Measurements from ENCODE around the gene ACOT11.
"Not testable (repeated sequence)": the region's sequence is repeated elsewhere in the genome, so short reads cannot be mapped to it uniquely, and the experiment has no call there.

ACOT11 gene

GRCh38 chr1:54611621-54612020 lies 63.6 kb downstream of the ACOT11 start:
- DNase-seq: no peak

DNA sequence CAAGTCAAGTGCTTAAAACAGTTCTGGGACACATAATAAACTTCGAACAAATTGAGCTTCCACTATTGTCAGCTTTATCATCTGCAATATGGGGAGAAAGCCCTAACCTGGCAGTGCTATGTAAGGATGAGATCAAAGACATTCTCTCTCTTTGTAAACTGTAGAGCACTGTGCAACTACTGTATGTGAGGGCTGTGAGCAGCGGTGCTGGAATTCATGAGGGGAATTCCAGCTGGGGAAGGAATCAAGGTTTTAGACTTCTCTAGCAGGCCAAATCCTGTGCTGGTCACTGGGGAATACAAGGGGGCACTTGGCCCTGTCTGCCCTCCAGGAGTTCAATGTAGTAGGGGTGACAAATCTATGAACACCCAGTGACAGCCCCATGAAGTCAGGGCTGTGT lies 66.0 kb downstream of the ACOT11 start:
- no peak for DNase-seq

GRCh38 chr1:54614563-54614962 lies 66.5 kb downstream of the ACOT11 start:
- no peak for DNase-seq

DNA sequence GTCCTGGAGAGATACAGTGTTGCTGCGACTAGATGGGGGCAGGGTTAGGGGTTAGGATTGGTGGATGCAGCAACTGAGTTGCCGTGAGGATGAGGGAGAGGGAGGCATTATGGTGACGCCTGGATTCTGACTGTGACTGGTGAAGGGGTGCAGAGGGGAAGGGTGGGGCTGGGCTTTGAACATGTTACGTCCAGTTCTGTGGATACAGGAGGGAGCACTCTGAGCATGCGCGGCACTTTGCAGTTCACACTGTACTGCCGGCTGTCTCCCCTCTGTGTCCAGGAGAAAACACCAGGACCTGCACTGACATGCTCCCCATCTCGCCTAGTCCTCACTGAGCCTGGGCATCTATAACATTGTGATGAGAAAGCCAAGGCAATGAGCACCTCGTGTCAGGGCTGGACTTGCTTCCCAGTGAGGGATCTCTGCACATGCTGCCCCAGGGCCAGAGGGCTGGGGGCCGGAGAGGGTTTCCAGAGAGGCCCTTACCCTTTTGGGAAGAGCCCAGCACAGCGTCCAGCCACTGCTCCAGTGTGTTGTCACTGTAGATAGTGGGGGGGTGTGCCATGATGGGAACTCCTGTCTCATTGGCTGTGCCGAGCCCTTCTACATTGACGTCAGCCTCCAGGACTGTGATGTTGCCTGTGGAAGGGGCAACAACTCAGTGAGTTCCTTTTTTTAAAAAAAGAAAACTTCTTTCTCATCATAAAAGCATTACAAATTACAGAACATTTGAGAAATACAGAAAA lies 67.7 kb downstream of the ACOT11 start:
- DNase-seq: no peak

DNA sequence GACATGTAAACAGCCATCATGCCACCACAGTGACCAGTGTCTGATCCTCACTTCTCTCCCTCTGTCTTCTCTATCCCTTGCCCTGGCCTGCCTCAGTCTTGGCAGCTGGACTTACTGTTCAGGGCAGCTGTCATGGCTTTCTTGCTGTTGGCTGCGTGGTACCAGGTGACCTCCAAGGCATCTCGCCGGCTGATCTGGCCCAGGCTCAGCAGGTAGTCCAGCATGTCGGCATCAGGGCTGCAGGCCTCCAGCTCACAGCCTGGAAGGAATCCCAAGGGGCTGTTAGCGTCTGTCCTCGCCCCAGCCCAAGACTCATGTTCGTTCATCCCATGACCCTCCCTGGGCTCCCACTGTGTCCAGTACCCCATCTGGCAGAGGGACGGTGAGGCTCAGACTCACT lies 71.7 kb downstream of the ACOT11 start:
- no peak for DNase-seq

- DNase-seq: no peak
These were observed 75.4 kb downstream of the ACOT11 start, which contains the start of gene FAM151A for GRCh38 chr1:54623216-54624007. Gene FAM151A (minus strand): TSS chr1:54623525. CDS start chr1:54623395, 130 bp downstream.

GRCh38 chr1:54624466-54625464 lies 76.7 kb downstream of the ACOT11 start:
- DNase-seq: no peak

GRCh38 chr1:54627196-54627595 lies 79.2 kb downstream of the ACOT11 start:
- no peak for DNase-seq

GRCh38 chr1:54635804-54636203 lies 87.8 kb downstream of the ACOT11 start:
- DNase-seq: not testable (repeated sequence)

GRCh38 chr1:54636461-54637446 lies 88.7 kb downstream of the ACOT11 start:
- not testable (repeated sequence) for DNase-seq

DNA sequence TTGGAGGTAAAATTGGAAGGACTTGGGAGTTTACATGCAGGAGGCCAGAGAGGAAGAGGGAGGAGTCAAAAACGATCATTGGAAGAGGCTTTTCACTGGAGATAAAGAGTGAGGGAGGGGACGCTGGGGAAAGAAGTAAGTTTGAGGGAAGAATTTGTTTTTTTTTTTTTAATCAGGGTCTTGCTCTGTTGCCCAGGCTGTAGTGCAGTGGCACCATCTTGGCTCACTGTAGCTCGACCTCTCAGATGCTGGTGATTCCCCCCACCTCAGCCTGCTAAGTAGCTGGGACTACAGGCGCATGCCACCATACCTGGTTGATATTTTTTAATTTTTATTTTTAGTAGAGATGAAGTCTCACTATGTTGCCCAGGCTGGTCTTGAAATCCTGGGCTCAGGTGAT lies 92.3 kb downstream of the ACOT11 start:
- no peak for DNase-seq

GRCh38 chr1:54640863-54641836 lies 93.1 kb downstream of the ACOT11 start, which contains the start of gene MROH7:
Gene MROH7 (plus strand): TSS chr1:54641786. CDS start chr1:54652927, 11,141 bp downstream.
- DNase-seq: no peak

- DNase-seq: no peak
These were observed 95.7 kb downstream of the ACOT11 start for GRCh38 chr1:54643736-54644135.

DNA sequence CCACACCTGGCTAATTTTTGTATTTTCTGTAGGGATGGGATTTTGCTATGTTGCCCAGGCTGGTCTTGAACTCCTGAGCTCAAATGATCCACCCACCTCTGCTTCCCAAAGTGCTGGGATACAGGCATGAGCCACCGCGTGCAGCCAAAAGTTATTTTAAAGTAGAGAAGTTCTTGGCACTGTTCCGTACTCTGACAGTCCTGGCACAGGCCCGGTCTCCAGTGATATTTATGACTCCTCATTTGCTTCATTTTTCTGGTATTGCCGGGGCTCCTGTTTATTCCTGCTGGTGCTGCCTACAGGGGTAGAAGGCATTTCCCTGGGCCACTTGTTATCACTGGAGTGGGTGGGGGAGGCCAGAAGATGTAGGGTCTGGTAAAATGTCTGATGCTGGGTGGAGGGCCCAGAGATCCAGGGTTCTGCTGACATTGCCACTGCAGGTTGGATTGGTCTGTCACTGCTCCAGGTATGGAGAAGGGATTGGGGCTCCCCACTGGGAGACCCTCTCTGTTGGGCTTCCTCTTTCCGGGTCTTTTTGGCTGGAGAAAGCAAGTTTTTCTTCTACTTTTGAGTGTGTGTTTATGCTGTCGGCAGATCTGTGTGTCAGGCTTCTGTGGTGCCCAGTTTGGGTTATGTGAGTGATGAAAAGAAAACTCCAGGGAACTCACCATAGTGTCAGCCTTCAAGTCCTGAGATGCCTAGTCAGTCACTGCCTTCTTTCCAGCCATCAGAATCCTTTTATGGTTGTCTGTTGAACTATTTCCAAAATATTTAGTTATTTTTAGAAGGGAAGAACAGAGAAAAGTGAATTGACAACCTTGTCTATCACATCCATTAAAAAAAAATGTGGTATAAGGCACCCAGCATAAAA lies 98.0 kb downstream of the ACOT11 start:
- no peak for DNase-seq

GRCh38 chr1:54649130-54649898 lies 101.3 kb downstream of the ACOT11 start:
- DNase-seq: no peak

DNA sequence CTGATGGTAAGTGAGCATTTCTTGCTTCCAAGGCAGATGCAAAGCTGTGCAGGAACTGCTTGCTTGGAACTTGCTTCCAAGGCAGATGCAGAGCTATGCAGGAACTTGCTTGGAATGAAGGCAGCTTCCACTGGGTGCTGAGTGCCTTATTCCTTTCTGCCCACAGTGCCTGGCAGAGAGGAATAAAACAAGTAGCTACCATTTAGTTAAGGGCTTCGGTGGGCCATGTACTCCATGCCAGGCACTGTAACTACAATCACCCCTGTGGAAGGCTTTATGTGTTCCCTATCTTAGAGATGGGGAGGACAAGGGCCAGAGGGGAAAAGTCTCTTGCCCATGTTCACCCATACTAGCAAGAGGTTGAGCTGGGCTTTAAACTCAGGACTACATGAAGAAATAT lies 101.9 kb downstream of the ACOT11 start:
- no peak for DNase-seq

- DNase-seq: no peak
These were observed 102.4 kb downstream of the ACOT11 start for GRCh38 chr1:54650417-54650816.

GRCh38 chr1:54651608-54652007 lies 103.6 kb downstream of the ACOT11 start:
- no peak for DNase-seq

Data from COR-L47 (cell line).